ENCODE results near the gene IQSEC2. TPM values are rescaled to one million over a fixed set of nuclear protein-coding genes. Genes with fewer than 3 reads are reported as not detected.

IQSEC2 gene
- total and polyA plus RNA-seq, 4 donors: 9.0 to 24.6 (median 17.4) TPM

DNA sequence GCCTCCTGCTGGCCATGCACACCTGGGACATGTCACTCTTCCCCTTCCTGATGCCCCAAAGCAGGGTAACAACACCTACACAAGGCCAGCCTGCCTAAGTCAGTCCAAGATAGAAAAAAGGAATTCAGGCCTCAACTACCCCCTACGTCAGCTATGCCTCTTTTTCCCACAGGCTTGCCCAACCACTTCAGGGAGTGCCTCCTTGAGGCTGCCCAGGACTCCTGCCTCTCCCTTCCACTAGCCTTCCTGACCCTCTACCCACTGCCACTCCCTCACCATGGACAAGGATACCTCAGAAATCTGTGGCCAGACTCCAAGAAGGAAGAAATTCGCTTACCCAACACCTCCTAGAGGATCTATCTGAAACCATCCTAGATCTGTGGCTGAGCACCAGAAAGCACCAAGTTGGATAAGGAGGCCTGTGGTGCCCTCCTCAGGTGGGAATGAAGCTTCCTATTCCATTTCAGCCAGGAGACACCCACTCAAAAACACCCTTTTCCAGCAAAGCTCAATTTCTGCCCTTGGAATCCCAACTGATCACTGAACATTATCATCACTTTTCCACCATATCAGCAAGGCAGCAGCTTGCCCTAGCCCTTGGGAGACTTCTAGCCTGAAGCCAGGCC is 58.2 kb downstream of the IQSEC2 start:
- Histone ChIP-seq H3K36me3 (ENCODE audit: control insufficient read depth in 4 of 4, insufficient read depth in 4 of 4, low read length in 4 of 4) (peaks cover 6 to 37% (median 23%) of the 10 kb centered on the region in 4 donors), H3K4me3 (peak overlapping the region; percentile 99), H3K9me3 (ENCODE audit: control insufficient read depth in 4 of 4, insufficient read depth in 3 of 4, low read length in 3 of 4) (no peaks in the 10 kb centered on the region), H3K4me1 (ENCODE audit: control insufficient read depth in 5 of 5, insufficient read depth in 5 of 5, low read length in 5 of 5) (peaks cover 3 to 24% (median 19%) of the 10 kb centered on the region in 5 donors), H3K9ac (ENCODE audit: insufficient read depth in 1 of 2, low read length in 2 of 2) (peak overlapping the region; percentile 98 to 99), H3K27me3 (ENCODE audit: control insufficient read depth in 3 of 3, insufficient read depth in 3 of 3, low read length in 2 of 3) (peaks cover 0 to 4% (median 0%) of the 10 kb centered on the region in 3 donors), H3K27ac (ENCODE audit: low read depth in 1 of 2, low read length in 1 of 2) (no peak overlapping the region)
- DNase-seq (peak in 1 of 3 donors; percentile 10), ATAC-seq (ENCODE audit: insufficient read depth, low FRiP score) (no peak)
- TF ChIP-seq, protein P1, sequence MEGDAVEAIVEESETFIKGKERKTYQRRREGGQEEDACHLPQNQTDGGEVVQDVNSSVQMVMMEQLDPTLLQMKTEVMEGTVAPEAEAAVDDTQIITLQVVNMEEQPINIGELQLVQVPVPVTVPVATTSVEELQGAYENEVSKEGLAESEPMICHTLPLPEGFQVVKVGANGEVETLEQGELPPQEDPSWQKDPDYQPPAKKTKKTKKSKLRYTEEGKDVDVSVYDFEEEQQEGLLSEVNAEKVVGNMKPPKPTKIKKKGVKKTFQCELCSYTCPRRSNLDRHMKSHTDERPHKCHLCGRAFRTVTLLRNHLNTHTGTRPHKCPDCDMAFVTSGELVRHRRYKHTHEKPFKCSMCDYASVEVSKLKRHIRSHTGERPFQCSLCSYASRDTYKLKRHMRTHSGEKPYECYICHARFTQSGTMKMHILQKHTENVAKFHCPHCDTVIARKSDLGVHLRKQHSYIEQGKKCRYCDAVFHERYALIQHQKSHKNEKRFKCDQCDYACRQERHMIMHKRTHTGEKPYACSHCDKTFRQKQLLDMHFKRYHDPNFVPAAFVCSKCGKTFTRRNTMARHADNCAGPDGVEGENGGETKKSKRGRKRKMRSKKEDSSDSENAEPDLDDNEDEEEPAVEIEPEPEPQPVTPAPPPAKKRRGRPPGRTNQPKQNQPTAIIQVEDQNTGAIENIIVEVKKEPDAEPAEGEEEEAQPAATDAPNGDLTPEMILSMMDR (IDR thresholded peaks at IDR 0.05; ENCODE audit: control extremely low read depth, extremely low read depth): no peak
- 29 to 51% methylated on average over 2 of the region's 2 CpGs for WGBS, 2 donors

Small RNA genes lying within 50 kb of the gene (small RNA-seq; reads per million reads assigned to genes)
- gene RF00019 (ENCODE audit: low replicate concordance): not detected

Other genes starting within 250 kb of the IQSEC2 start
- gene GPR173, start 232.8 kb downstream of the IQSEC2 start, total RNA-seq: 1 to 10 TPM; 3.1 to 4.6 TPM
- under 1 TPM; 0.94 to 0.96 TPM for gene GPR173, start 232.8 kb downstream of the IQSEC2 start, polyA plus RNA-seq
- gene TSPYL2, start 199.2 kb downstream of the IQSEC2 start, total RNA-seq: 10 to 100 TPM; 20.8 to 44.0 TPM
- gene TSPYL2, start 199.2 kb downstream of the IQSEC2 start, polyA plus RNA-seq: 10 to 100 TPM; 29.5 to 66.2 TPM
- gene KANTR, start 187.4 kb downstream of the IQSEC2 start, total RNA-seq: 10 to 100 TPM; 10.7 to 30.5 TPM
- 1 to 10 TPM; 1.4 to 8.6 TPM for gene KANTR, start 187.4 kb downstream of the IQSEC2 start, polyA plus RNA-seq
- gene KDM5C, start 56.4 kb downstream of the IQSEC2 start, total RNA-seq: 100 to 1,000 TPM; 112 TPM
- gene KDM5C, start 56.4 kb downstream of the IQSEC2 start, polyA plus RNA-seq: 10 to 100 TPM; 36.1 to 44.9 TPM
- gene SMC1A, start 141.1 kb upstream of the IQSEC2 start, total RNA-seq: 10 to 100 TPM; 27.8 to 56.2 TPM
- 10 to 100 TPM; 11.2 to 17.1 TPM for gene SMC1A, start 141.1 kb upstream of the IQSEC2 start, polyA plus RNA-seq
- 10 to 100 TPM; 10.9 to 12.7 TPM for gene RIBC1, start 141.3 kb upstream of the IQSEC2 start, total RNA-seq
- gene RIBC1, start 141.3 kb upstream of the IQSEC2 start, polyA plus RNA-seq: 1 to 10 TPM; 6.0 to 8.6 TPM
- gene HSD17B10, start 152.8 kb upstream of the IQSEC2 start, total RNA-seq: 100 to 1,000 TPM in 1 of 2 donors, 10 to 100 TPM in 1; 28.0 to 107 TPM
- gene HSD17B10, start 152.8 kb upstream of the IQSEC2 start, polyA plus RNA-seq: 100 to 1,000 TPM in 1 of 2 donors, 10 to 100 TPM in 1; 80.2 to 118 TPM